ENCODE results near the gene OR10A4.
"Not testable (repeated sequence)": the region's sequence is repeated elsewhere in the genome, so short reads cannot be mapped to it uniquely, and the experiment has no call there.

Gene OR10A4

DNA sequence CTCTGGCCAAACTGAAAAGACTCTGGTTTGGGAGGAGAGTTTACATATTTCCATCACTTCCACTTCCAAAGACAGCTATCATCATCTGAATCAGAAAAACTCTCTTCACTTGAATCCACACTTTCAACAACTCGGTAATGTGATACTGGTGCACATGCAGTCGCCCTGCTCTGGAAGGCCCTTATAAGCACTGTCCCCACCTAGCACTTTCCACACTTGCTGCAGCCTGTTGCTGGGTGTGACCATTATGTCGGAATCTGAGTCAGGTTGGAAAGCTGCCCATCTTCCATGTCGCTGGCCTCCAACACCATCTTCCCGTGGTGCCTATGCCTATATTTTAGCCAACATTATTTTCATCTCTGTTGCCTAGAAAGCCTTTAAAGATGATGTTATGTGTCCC is 32.1 kb upstream of the OR10A4 start:
- in situ Hi-C loops (cut with HindIII; ENCODE audit: low pct_ligation_motif_present, low sequenced_read_pairs) = no loop called here
- H3K27ac ChIP-seq = no peak overlapping the region
- no peak for DNase-seq
- no peaks in the 10 kb centered on the region for H3K36me3 ChIP-seq (replicated peaks)
- no peak overlapping the region for H3K4me3 ChIP-seq (ENCODE audit: low read depth, low read length)
- no peaks in the 10 kb centered on the region for H3K27me3 ChIP-seq (replicated peaks)
- TF ChIP-seq, protein P1, sequence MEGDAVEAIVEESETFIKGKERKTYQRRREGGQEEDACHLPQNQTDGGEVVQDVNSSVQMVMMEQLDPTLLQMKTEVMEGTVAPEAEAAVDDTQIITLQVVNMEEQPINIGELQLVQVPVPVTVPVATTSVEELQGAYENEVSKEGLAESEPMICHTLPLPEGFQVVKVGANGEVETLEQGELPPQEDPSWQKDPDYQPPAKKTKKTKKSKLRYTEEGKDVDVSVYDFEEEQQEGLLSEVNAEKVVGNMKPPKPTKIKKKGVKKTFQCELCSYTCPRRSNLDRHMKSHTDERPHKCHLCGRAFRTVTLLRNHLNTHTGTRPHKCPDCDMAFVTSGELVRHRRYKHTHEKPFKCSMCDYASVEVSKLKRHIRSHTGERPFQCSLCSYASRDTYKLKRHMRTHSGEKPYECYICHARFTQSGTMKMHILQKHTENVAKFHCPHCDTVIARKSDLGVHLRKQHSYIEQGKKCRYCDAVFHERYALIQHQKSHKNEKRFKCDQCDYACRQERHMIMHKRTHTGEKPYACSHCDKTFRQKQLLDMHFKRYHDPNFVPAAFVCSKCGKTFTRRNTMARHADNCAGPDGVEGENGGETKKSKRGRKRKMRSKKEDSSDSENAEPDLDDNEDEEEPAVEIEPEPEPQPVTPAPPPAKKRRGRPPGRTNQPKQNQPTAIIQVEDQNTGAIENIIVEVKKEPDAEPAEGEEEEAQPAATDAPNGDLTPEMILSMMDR (IDR thresholded peaks at IDR 0.05; ENCODE audit: low read depth, low read length, missing control alignments) = no peak

DNA sequence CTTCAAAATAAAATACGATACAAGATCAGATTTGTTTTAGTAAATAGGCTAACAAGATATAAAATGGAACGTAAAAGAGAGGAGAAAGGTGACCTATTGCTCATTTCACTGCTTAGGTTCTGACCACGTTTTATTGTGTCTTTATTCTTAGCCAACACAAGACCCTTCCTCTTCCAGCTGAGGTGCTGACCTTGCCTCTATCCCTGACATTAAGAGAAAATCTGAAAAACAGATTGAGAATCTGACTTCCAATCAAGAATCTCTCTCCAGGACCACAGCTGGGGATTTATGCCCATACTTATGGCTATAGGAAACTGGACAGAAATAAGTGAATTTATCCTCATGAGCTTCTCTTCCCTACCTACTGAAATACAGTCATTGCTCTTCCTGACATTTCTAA is 31.0 kb upstream of the OR10A4 start, which contains the start of gene OR10A5:
Gene OR10A5, plus strand, starts transcription at position 301 of the 400 bp plus-strand sequence. Its CDS starts 0 bp downstream, at position 301.
- in situ Hi-C loops (cut with HindIII; ENCODE audit: low pct_ligation_motif_present, low sequenced_read_pairs) = no loop called here
- H3K27ac ChIP-seq = no peak within 1 kb of the TSS
- no peak within 1 kb of the TSS for H3K4me3 ChIP-seq (ENCODE audit: low read depth, low read length)
- H3K27me3 ChIP-seq (replicated peaks) = no peaks in the 10 kb centered on the region
- TF ChIP-seq, protein P1 (IDR thresholded peaks at IDR 0.05; ENCODE audit: low read depth, low read length, missing control alignments) = no peak
- no peak for DNase-seq
- no peaks in the 10 kb centered on the region for H3K36me3 ChIP-seq (replicated peaks)

DNA sequence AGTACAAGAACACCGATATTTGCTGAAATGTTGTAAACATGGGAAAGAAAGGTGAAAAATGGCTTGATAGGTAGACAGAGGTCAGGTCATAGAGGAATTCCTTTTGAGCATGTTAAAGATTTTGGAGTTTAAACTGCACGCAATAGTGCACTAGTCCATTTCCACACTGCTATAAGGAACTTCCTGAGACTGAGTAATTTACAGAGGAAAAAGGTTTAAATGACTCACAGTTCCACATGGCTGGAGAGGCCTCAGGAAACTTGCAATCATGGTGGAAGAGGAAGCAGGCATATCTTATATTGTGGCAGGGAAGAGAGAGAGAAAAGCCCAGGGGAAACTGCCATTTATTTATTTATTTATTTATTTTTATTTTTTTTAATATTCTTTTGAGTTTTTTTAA is 25.9 kb upstream of the OR10A4 start:
- Histone ChIP-seq H3K4me3 (ENCODE audit: low read depth, low read length) (no peak overlapping the region), H3K27me3 (replicated peaks) (no peaks in the 10 kb centered on the region), H3K27ac (no peak overlapping the region), H3K36me3 (replicated peaks) (no peaks in the 10 kb centered on the region)
- no peak for DNase-seq
- TF ChIP-seq, protein P1 (IDR thresholded peaks at IDR 0.05; ENCODE audit: low read depth, low read length, missing control alignments) = no peak
- in situ Hi-C loops (cut with HindIII; ENCODE audit: low pct_ligation_motif_present, low sequenced_read_pairs) = no loop called here

DNA sequence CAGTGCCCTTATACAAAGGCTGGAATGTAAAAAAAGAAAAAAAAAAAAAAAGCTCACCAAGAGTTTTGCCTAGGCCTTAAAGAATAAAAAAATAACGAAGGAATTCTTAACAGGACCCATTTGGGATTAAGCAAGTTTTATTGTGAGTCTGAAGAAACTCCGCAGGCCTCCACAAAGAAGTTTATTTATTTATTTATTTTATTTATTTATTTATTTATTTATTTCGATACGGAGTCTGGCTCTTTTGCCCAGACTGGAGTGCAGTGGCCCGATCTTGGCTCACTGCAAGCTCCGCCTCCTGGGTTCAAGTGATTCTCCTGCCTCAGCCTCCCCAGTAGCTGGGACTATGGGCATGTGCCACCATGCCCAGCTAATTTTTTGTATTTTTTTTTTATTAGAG is 21.6 kb upstream of the OR10A4 start:
- H3K27ac ChIP-seq; H3K36me3 ChIP-seq (replicated peaks); H3K4me3 ChIP-seq (ENCODE audit: low read depth, low read length); DNase-seq; H3K27me3 ChIP-seq (replicated peaks); in situ Hi-C loops (cut with HindIII; ENCODE audit: low pct_ligation_motif_present, low sequenced_read_pairs): not testable (repeated sequence)

DNA sequence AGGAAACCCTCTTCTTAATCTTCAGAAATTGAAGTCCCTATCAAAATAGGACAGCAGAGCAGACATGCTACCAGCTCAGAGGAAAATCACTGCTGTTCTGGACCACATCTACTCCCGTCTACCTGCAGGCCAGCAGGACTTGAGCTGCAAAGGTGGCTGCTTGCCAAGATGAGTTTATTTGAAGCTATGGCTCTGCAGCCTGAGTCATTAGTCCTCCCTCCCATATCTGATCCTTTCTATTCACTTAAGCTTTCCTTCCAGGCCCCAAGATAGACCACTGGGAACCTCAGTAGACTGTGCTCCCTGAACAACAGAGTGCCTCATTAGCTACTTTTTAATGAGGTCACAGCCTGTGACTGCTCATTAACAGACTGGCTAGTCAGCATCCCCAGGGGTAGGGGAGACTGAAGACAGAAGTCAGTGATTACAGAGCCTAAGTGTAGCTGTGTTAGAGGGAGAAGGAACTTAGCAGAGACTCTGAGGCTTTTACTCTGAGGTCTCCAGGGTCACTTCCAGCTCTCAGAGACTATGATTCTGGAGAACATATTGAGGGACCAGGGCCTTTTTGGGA is 20.4 kb upstream of the OR10A4 start:
- no peaks in the 10 kb centered on the region for H3K27me3 ChIP-seq (replicated peaks)
- in situ Hi-C loops (cut with HindIII; ENCODE audit: low pct_ligation_motif_present, low sequenced_read_pairs) = no loop called here
- no peak overlapping the region for H3K27ac ChIP-seq
- no peaks in the 10 kb centered on the region for H3K36me3 ChIP-seq (replicated peaks)
- no peak overlapping the region for H3K4me3 ChIP-seq (ENCODE audit: low read depth, low read length)
- peak; percentile 47 for DNase-seq
- TF ChIP-seq, protein P1 (IDR thresholded peaks at IDR 0.05; ENCODE audit: low read depth, low read length, missing control alignments) = no peak

DNA sequence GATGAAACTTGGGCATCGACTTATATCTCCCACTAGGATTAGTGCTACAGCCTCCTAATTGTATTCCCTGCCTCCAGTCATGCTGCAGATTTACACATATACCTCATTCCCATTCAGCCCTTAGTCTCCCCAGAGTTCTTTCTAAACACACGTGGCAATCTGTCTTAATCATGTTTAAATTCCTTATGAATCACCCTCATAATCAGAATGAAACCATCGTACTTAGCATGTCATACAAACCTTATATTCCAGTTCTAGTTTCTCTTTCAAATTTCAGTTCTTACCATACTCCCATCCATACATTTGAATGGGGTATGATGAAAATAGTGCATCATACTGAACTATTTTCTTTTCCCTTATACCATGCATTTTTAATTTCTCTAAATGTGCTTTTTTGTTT is 19.6 kb upstream of the OR10A4 start:
- no peaks in the 10 kb centered on the region for H3K27me3 ChIP-seq (replicated peaks)
- TF ChIP-seq, protein P1 (IDR thresholded peaks at IDR 0.05; ENCODE audit: low read depth, low read length, missing control alignments) = no peak
- in situ Hi-C loops (cut with HindIII; ENCODE audit: low pct_ligation_motif_present, low sequenced_read_pairs) = no loop called here
- H3K4me3 ChIP-seq (ENCODE audit: low read depth, low read length) = no peak overlapping the region
- H3K27ac ChIP-seq = no peak overlapping the region
- no peaks in the 10 kb centered on the region for H3K36me3 ChIP-seq (replicated peaks)
- DNase-seq = no peak
